GM12878 (cell line): ENCODE measurements around the gene XRN2. TPM values are rescaled to one million over a fixed set of nuclear protein-coding genes. Genes with fewer than 3 reads are reported as not detected.

ENCODE experiments used
- ATAC-seq: fragments of 200-7000 bp; cut with Tn5 transposase; 3 replicates; pipeline ENCODE4 v1.9.1; 2020; ENCODE audit warnings: mild to moderate bottlenecking, moderate library complexity
- BruUV-seq: library from RNA; stranded (reverse); fragments of 400-500 nt; replicated peaks from 2 replicates; lab custom pipeline; 2021; lab: Mats Ljungman, UMichigan
- CTCF ChIA-PET: fragments of 300-600 bp; sonication (Branson Sonifier 250); formaldehyde crosslinking; extraction: SDS; loops from one replicate; lab custom pipeline; 2021; ENCODE audit warnings: inconsistent platforms; lab: Yijun Ruan, JAX
- POLR2A ChIA-PET: fragments of 350-600 bp; formaldehyde crosslinking; extraction: SDS; loops from one replicate; lab custom pipeline; 2021; ENCODE audit warnings: inconsistent platforms; lab: Charles Lee
- RAD21 ChIA-PET: fragments of 300-600 bp; sonication (Branson Sonifier 250); formaldehyde crosslinking; loops from one replicate; lab custom pipeline; 2023; ENCODE audit warnings: antibody characterized with exemption; ENCODE audit not compliant: unreplicated experiment; lab: Charles Lee
- SMC1A ChIA-PET: fragments of 300-600 bp; sonication (Branson Sonifier 250); formaldehyde crosslinking; loops from one replicate; lab custom pipeline; 2023; ENCODE audit not compliant: unreplicated experiment, uncharacterized antibody; lab: Charles Lee
- DNase-seq: peaks from one replicate; pipeline ENCODE4 v3.0.0-alpha.2; 2011; ENCODE audit warnings: low read depth, low spot score
- FAIRE-seq: peaks from 3 replicates; lab custom pipeline; 2011; peaks lifted over from hg19 to GRCh38; lab: Jason Lieb, UNC
- H2AFZ ChIP-seq: 2 replicates; pipeline ENCODE4 v1.6.0; 2011; ENCODE audit warnings: low read depth, low read length, control low read depth; ENCODE audit not compliant: control insufficient read depth
- H3K27ac ChIP-seq: 2 replicates; pipeline ENCODE4 v1.5.1; 2011; ENCODE audit warnings: control low read depth; ENCODE audit not compliant: control insufficient read depth, insufficient read depth
- H3K27me3 ChIP-seq, 2 experiments: replicated peaks in 1 of 2; 2 replicates each; pipeline versions ENCODE4 v1.6.0 to v1.6.1; 2011; ENCODE audit warnings: low read length in 1 of 2; ENCODE audit not compliant: control insufficient read depth in 2 of 2, insufficient read depth in 2 of 2
- H3K36me3 ChIP-seq, 2 experiments: 2 replicates each; pipeline ENCODE4 v1.5.1; 2011; ENCODE audit warnings: low read length in 1 of 2; ENCODE audit not compliant: control insufficient read depth in 2 of 2, insufficient read depth in 2 of 2
- H3K4me1 ChIP-seq: 2 replicates; pipeline ENCODE4 v1.6.1; 2011; ENCODE audit warnings: mild to moderate bottlenecking, low read length, moderate library complexity, mixed read lengths; ENCODE audit not compliant: control insufficient read depth, insufficient read depth
- H3K4me2 ChIP-seq: 2 replicates; pipeline ENCODE4 v1.6.0; 2011; ENCODE audit warnings: control low read depth; ENCODE audit not compliant: control insufficient read depth, insufficient read depth
- H3K4me3 ChIP-seq: fragments of 200-600 bp; sonication (generic); 2 replicates; pipeline ENCODE4 v1.5.1; 2016
- H3K79me2 ChIP-seq: 2 replicates; pipeline ENCODE4 v1.6.0; 2011; ENCODE audit warnings: low read length; ENCODE audit not compliant: control insufficient read depth, insufficient read depth
- H3K9ac ChIP-seq: 2 replicates; pipeline ENCODE4 v1.8.0; 2011; ENCODE audit warnings: low read length, control low read depth, mixed read lengths; ENCODE audit not compliant: control insufficient read depth, insufficient read depth
- H3K9me3 ChIP-seq: replicated peaks from 3 replicates; pipeline ENCODE4 v1.5.1; 2011; ENCODE audit warnings: mild to moderate bottlenecking, low read length; ENCODE audit not compliant: control insufficient read depth, insufficient read depth
- H4K20me1 ChIP-seq: 2 replicates; pipeline ENCODE4 v1.6.0; 2011; ENCODE audit not compliant: control insufficient read depth, insufficient read depth
- DPF2 ChIP-seq: fragments of 450-650 bp; IDR thresholded peaks from 2 replicates; pipeline ENCODE4 v1.6.1; 2017; ENCODE audit warnings: mild to moderate bottlenecking
- EED ChIP-seq: sonication (generic); IDR thresholded peaks from 2 replicates; pipeline ENCODE4 v1.6.1; 2016; ENCODE audit warnings: antibody characterized with exemption, low read depth
- IKZF1 ChIP-seq: fragments of 450-650 bp; conservative IDR thresholded peaks from 2 replicates; pipeline ENCODE4 v1.6.1; 2017; ENCODE audit warnings: antibody characterized with exemption, mild to moderate bottlenecking
- POLR2A ChIP-seq: IDR thresholded peaks from 2 replicates; pipeline ENCODE4 v1.6.1; 2011; ENCODE audit warnings: low read depth, mild to moderate bottlenecking, low read length
- RUNX3 ChIP-seq: IDR thresholded peaks from 2 replicates; pipeline ENCODE4 v1.6.1; 2012; ENCODE audit warnings: low read length, inconsistent platforms
- SMC3 ChIP-seq: IDR thresholded peaks from 2 replicates; pipeline ENCODE4 v1.6.1; 2011; ENCODE audit warnings: low read length, improper control_type of control experiment, borderline replicate concordance
- TBL1XR1 ChIP-seq: IDR thresholded peaks from 2 replicates; pipeline ENCODE4 v1.6.1; 2012; ENCODE audit warnings: low read depth, low read length, improper control_type of control experiment
- ZZZ3 ChIP-seq: IDR thresholded peaks from 2 replicates; pipeline ENCODE4 v1.6.1; 2011; ENCODE audit warnings: low read depth; ENCODE audit not compliant: control insufficient read depth, insufficient read length
- WGBS: methylation state at CpG from one replicate; pipeline ENCODE4 v1.1.6; 2016; ENCODE audit warnings: low lambda C conversion rate; ENCODE audit not compliant: insufficient replicate concordance, insufficient coverage; ENCODE audit errors: missing lambda C conversion rate; 5-methylcytosine and 5-hydroxymethylcytosine counted together
- in situ Hi-C: fragments of 300-500 bp; cut with MboI; formaldehyde crosslinking; loops from 9 replicates; pipeline ENCODE4 v1.14.3; 2018; ENCODE audit warnings: mixed read lengths
- intact Hi-C: fragments of 100-400 bp; cut with micrococcal nuclease; formaldehyde crosslinking; loops from one replicate; pipeline ENCODE4 v1.14.2; 2022; ENCODE audit not compliant: unreplicated experiment
- polyA plus RNA-seq, 11 experiments: library from polyadenylated mRNA; depleted of rRNA in 4 of 11; unstranded in 6 of 11; stranded (reverse) in 5 of 11; fragments of >200 nt; fragmentation: Nextera tagmentation in 4 of 11; fragmentation: Illumina TruSeq in 1 of 11; extraction: Ambion mirVana in 4 of 11; extraction: Trizol in 1 of 11; gene quantifications; 1 replicate in 1 of 11; 2 replicates in 10 of 11; pipeline versions ENCODE4 v1.2.1 to v1.2.3, GENCODE V29; 2011 to 2016; ENCODE audit warnings: inconsistent platforms in 2 of 11, missing spikeins in 2 of 11, low read depth in 1 of 11
- total RNA-seq, 4 experiments: library from RNA; depleted of rRNA in 3 of 4; stranded (reverse); fragments of >200 nt in 3 of 4; fragmentation: Illumina TruSeq in 1 of 4; extraction: Trizol in 1 of 4; gene quantifications; 2 replicates each; pipeline versions ENCODE4 v1.2.1 to v1.2.3, GENCODE V29; 2013 to 2021
- TF ChIP-seq, protein P1 (sequence below): IDR thresholded peaks from 2 replicates; pipeline ENCODE4 v1.6.1; 2012; ENCODE audit warnings: low read depth, low read length, improper control_type of control experiment
- TF ChIP-seq, protein P2 (sequence below): fragments of 150-350 bp; IDR thresholded peaks from 2 replicates; pipeline ENCODE4 v1.6.1; 2016; ENCODE audit warnings: low read depth, low read length
- TF ChIP-seq, protein P3 (sequence below): IDR thresholded peaks from 2 replicates; pipeline ENCODE4 v1.6.1; 2012; ENCODE audit warnings: low read depth, low read length, improper control_type of control experiment
- TF ChIP-seq, protein P4 (sequence below): IDR thresholded peaks from 2 replicates; pipeline ENCODE4 v1.6.1; 2011; ENCODE audit warnings: borderline replicate concordance, low read depth, mild to moderate bottlenecking, moderate library complexity, mixed read lengths, low read length; ENCODE audit not compliant: insufficient read depth; ENCODE audit errors: extremely low read length
- TF ChIP-seq, protein P5 (sequence below): fragments of 450-650 bp; IDR thresholded peaks from 2 replicates; pipeline ENCODE4 v1.6.1; 2017; ENCODE audit warnings: mild to moderate bottlenecking, low read depth, inconsistent platforms; ENCODE audit not compliant: poor library complexity, severe bottlenecking

Gene XRN2
- total and polyA plus RNA-seq, 10 of the 15 experiments (the other 5 are each of a cell fraction or from before 2014, with no cell fraction given): 59.7 to 97.8 (median 75.6) TPM

DNA sequence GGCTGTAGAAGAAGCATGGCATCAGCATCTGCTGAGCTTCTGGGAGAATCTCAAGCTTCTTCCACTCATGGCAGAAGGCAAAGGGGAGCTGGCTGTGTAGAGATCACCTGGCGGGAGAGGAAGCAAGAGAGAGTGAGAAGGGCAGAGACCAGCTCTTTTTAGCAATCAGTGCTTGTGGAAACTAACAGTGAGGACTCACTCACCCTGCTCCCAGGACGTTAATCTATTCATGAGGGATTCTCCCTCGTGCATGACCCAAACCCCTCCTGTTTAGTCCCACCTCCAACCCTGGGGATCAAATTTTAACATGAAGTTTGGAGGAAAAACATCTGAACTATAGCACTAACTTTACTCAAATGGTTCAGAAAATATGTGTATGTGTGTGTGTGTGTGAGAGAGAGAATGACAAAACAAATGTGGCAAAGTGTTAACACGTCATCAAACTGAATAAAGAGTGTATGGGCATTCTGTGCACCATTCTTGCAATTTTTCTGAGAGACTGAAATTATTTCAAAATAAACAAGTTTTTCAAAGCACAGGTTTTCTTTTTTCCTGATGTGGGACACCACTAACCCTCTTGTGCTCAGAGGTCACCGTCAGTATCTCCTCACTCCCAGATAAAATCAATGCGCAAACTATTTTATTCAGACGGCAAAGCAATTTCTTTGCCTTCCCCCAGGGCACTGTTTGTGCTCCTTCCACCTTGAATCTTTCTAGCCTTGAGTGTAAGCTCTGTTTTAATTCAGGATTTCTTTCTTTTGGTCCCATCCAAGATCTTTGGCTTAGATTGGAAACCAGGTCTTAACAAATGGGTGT, 23.2 kb upstream of the XRN2 start (continued):
- no peak for TF ChIP-seq EED
- TF ChIP-seq RUNX3: no peak
- TF ChIP-seq, protein P1, sequence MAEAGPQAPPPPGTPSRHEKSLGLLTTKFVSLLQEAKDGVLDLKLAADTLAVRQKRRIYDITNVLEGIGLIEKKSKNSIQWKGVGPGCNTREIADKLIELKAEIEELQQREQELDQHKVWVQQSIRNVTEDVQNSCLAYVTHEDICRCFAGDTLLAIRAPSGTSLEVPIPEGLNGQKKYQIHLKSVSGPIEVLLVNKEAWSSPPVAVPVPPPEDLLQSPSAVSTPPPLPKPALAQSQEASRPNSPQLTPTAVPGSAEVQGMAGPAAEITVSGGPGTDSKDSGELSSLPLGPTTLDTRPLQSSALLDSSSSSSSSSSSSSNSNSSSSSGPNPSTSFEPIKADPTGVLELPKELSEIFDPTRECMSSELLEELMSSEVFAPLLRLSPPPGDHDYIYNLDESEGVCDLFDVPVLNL: no peak
- TF ChIP-seq, protein P2, sequence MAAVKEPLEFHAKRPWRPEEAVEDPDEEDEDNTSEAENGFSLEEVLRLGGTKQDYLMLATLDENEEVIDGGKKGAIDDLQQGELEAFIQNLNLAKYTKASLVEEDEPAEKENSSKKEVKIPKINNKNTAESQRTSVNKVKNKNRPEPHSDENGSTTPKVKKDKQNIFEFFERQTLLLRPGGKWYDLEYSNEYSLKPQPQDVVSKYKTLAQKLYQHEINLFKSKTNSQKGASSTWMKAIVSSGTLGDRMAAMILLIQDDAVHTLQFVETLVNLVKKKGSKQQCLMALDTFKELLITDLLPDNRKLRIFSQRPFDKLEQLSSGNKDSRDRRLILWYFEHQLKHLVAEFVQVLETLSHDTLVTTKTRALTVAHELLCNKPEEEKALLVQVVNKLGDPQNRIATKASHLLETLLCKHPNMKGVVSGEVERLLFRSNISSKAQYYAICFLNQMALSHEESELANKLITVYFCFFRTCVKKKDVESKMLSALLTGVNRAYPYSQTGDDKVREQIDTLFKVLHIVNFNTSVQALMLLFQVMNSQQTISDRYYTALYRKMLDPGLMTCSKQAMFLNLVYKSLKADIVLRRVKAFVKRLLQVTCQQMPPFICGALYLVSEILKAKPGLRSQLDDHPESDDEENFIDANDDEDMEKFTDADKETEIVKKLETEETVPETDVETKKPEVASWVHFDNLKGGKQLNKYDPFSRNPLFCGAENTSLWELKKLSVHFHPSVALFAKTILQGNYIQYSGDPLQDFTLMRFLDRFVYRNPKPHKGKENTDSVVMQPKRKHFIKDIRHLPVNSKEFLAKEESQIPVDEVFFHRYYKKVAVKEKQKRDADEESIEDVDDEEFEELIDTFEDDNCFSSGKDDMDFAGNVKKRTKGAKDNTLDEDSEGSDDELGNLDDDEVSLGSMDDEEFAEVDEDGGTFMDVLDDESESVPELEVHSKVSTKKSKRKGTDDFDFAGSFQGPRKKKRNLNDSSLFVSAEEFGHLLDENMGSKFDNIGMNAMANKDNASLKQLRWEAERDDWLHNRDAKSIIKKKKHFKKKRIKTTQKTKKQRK: no peak
- TF ChIP-seq TBL1XR1: no peak

DNA sequence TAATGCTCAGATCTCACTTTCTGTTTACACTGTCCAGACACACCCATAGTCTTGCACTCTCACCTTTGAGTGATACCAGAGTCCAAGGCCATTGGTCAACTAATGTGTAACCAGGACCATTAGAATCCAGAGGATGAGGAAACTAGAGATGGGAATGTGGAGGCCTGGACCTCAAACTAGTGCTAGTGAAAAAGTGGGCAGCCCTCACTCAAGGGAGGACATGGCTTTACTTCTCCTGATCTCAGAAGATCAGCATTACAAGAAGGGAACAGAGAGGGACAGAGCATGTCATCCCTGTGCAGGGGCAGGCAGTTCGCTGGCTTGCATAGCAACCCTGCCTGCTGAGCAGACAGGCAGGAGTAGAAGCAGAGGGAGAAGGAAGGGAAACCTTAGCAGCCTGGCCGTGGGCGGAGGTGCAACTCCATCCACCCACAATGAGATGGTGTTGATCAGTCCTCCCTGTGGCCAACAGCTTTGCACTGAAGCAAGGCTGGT, 22.6 kb upstream of the XRN2 start:
- Histone ChIP-seq H3K9ac (no peak overlapping the region; the same call in 1 of the 2 replicates), H4K20me1 (no peaks in the 10 kb centered on the region), H3K4me1 (peaks cover 9% of the 10 kb centered on the region), H3K36me3 (no peaks in the 10 kb centered on the region), H3K4me2 (peak overlapping the region; percentile 63), H3K9me3 (no peaks in the 10 kb centered on the region), H2AFZ (no peak overlapping the region; the same call in 1 of the 2 replicates), H3K4me3 (no peak overlapping the region), H3K79me2 (no peaks in the 10 kb centered on the region), H3K27me3 (no peaks in the 10 kb centered on the region), H3K27ac (no peak overlapping the region)
- RAD21 ChIA-PET: no interaction called here
- intact Hi-C loops: no loop called here
- in situ Hi-C loops: no loop called here
- FAIRE-seq (peak; percentile 75), DNase-seq (no peak), ATAC-seq (peak; percentile 52)
- WGBS: 50% methylated on average over 3 of the region's 3 CpGs
- SMC1A ChIA-PET: no interaction called here
- BruUV-seq: no TSS peak
- CTCF ChIA-PET: no interaction called here
- POLR2A ChIA-PET: no interaction called here
- TF ChIP-seq, protein P3, sequence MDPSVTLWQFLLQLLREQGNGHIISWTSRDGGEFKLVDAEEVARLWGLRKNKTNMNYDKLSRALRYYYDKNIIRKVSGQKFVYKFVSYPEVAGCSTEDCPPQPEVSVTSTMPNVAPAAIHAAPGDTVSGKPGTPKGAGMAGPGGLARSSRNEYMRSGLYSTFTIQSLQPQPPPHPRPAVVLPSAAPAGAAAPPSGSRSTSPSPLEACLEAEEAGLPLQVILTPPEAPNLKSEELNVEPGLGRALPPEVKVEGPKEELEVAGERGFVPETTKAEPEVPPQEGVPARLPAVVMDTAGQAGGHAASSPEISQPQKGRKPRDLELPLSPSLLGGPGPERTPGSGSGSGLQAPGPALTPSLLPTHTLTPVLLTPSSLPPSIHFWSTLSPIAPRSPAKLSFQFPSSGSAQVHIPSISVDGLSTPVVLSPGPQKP: no peak
- TF ChIP-seq POLR2A (no peak), ZZZ3 (no peak), IKZF1 (no peak; the same call in 1 of the 2 replicates), DPF2 (0 out of 2 replicates have a peak, but pooled peaks have one; percentile 23), SMC3 (no peak)
- TF ChIP-seq, protein P4, sequence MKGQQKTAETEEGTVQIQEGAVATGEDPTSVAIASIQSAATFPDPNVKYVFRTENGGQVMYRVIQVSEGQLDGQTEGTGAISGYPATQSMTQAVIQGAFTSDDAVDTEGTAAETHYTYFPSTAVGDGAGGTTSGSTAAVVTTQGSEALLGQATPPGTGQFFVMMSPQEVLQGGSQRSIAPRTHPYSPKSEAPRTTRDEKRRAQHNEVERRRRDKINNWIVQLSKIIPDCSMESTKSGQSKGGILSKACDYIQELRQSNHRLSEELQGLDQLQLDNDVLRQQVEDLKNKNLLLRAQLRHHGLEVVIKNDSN: no peak
- TF ChIP-seq, protein P5, sequence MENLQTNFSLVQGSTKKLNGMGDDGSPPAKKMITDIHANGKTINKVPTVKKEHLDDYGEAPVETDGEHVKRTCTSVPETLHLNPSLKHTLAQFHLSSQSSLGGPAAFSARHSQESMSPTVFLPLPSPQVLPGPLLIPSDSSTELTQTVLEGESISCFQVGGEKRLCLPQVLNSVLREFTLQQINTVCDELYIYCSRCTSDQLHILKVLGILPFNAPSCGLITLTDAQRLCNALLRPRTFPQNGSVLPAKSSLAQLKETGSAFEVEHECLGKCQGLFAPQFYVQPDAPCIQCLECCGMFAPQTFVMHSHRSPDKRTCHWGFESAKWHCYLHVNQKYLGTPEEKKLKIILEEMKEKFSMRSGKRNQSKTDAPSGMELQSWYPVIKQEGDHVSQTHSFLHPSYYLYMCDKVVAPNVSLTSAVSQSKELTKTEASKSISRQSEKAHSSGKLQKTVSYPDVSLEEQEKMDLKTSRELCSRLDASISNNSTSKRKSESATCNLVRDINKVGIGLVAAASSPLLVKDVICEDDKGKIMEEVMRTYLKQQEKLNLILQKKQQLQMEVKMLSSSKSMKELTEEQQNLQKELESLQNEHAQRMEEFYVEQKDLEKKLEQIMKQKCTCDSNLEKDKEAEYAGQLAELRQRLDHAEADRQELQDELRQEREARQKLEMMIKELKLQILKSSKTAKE: no peak
